CD4-positive, alpha-beta T cell treated with Interferon gamma for 1 hour (primary cell): ENCODE results near the gene PALLD.

Experiments used
- DNase-seq: peaks from one replicate; pipeline ENCODE4 v3.0.0-alpha.2; 2020

Gene PALLD

DNA sequence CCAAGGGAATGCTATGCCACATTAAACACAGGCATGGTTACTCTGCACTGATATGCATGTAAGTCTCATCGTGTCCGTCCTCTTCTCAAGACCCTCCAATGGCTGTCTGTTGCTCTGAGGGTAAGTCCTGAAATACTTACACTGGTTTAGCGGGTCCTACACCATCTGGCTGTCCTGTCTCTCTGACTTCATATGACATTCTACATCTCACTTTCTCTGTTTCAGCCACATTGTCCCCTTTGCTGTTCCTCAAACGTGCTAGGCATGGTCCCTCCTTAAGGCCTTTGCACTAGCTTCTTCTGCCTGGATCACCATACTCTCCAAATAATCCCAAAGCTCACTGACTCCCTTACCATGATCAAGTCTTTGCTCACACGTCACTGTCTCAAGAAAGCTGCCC is 131.4 kb downstream of the PALLD start:
- no peak for DNase-seq

GRCh38 chr4:168629566-168629965 is 132.7 kb downstream of the PALLD start:
- no peak for DNase-seq

- DNase-seq: no peak
Observed at GRCh38 chr4:168630445-168631187, 133.8 kb downstream of the PALLD start.

DNA sequence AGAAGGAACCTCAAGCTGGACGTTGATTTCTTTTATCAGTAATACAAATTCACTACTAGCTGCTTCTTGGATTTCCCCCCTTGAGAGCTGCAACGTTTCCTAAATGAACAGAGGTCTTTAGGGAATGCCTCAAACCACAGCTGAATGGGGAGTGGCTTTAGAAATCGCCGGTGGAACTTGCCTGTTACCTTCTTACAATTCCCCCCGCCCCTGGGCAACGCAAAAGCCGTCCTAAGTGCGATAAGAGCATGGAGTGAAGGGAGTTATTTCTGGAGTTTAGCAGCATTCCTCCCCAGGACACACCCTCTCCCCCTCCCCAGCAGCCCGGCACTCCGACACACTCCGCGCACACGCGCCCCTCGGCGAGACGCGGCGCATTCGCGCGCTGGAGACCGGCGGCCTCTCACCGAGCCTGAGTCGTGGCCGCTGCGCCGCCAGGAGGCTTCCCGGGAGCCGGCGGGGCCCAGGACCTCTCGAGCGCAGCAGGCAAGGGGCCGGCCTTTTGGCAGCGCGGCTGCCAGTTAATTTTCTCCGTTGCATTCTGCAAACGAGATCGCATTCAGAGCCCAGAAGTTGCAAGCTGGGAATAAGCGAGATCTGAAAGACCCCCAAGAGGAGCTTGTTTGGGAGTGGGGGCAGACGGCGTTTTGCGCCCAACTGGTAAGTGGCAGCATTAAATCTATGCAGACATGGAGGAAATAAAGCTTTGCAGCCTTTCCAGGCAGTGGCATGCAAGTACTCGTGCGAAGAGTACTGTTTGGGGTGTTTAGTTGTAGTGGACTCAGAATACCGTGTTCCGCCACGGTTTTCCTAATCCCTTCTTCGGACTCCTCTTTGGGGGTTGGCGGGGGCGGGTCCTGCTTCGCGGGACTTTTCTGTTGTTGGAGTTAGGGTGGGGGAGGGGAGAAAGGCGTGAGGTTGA is 134.7 kb downstream of the PALLD start:
- DNase-seq: no peak

DNA sequence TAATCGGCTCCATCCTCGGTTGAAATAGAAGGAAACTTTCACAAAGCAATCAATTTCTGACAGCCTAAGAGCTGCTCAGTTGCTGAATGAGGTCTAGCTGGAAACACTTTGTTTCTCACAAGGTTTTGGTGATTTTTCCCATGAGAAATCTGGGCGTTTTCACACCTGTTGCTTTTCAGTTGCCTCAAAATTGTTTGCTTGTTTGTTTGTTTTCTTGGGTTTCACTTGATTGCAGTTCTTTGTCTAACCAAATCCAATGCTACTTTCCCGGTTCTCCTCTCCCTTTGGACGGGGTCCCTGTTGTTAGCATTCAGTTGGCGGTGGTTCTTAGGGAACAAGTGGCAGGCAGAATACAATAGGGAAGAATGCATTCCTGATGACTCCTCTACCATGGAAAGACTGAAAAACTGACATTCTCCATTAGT is 135.5 kb downstream of the PALLD start:
- DNase-seq: no peak

DNA sequence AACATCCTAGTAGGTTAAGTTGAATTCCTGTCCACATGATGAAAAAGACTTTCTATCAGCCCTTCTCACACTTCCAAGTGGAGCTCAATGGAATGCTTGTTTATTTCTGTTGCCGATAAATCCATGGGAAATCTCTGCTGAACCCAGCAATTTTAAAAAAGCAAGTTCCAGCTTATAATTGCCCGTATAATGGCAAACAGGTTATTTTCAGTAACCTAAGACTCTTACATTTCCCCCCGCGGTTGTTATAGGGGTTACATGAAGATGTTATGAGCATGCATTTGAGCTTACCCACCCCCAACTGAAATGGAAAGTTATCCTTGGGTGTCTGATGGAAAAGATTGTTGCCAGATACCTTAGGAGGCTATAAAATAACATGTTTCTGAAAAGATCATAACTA is 136.2 kb downstream of the PALLD start:
- no peak for DNase-seq

GRCh38 chr4:168633496-168633895 is 136.6 kb downstream of the PALLD start:
- no peak for DNase-seq

DNA sequence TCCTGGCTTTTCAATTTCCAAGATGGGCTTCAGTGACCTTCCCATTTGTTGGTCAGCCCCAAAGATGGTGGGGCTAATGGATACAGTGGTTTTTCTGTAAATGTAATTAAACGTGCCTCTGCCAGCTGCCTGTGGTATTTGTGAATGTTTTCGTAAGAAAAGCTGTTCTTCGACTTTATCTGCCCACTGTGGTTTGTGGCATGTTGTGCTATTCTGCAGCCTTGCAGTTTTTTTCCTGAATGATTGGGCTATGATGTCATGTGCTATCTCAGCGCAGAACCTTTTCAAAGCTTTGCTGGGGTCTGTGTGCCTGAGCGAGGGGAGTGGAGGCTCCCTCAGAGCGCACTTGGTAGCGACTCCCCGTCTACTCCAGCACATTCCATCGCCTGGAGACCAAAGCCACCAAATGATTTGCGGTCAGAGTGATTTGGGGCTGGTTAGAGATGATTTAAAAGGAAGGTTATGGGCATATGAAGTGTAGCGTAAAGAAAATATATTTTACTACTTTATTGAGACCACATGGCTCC is 137.5 kb downstream of the PALLD start:
- DNase-seq: no peak

DNA sequence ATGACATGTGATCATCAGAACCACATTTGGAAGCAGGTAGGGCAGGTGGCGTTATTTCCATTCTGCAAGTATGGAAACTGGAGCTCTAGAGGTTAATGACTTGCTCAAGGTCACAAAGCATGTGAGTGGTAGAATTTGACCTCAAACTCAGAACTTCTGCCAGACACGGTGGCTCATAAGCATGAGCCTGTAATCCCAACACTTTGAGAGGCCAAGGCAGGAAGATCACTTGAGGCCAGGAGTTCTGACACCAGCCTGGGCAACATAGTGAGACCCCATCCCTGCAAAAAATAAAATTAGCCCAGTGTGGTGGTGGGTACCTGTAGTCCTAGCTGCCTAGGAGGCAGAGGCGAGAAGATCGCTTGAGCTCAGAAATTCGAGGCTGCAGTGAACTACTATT is 139.2 kb downstream of the PALLD start:
- no peak for DNase-seq

- no peak for DNase-seq
Observed at GRCh38 chr4:168636506-168637196, 139.8 kb downstream of the PALLD start.

DNA sequence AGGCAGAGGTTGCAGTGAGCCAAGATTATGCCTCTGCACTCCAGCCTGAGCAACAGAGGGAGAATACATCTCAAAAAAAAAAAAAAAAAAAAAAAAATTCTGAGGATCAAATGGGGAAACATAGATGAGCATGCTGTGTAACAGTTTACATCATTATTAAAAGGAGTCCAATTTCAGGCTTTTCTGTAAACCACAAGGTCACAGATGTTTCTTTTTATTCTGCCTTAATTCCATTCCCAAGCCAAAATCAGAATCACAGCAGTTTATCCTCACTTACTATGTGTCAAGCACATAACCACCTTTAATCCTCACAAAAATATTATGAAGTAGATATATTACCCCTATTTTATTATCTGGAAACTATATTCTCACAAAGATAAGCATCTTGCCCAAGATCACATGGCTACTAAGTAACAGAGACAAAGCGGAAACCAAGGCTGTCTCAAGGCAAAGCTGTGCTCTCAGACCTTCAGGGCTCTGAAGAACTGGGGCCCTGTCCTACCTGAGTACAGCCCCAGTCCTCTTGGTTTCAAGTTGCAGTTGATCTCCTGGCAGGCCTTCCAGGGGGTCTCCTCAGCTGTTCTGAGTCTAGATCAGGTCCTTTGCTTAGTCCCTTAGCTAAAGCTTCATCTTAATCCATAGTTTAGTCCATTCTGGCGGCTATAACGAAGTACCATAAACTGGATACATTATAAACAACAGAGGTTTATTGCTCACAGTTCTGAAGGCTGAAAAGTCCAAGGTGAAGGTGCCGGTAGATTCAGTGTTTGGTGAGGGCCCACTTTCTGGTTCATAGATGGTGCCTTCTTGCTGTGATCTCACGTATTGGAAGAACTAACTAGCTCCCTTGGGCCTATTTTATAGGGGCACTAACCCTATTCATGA is 141.3 kb downstream of the PALLD start:
- DNase-seq: no peak

DNA sequence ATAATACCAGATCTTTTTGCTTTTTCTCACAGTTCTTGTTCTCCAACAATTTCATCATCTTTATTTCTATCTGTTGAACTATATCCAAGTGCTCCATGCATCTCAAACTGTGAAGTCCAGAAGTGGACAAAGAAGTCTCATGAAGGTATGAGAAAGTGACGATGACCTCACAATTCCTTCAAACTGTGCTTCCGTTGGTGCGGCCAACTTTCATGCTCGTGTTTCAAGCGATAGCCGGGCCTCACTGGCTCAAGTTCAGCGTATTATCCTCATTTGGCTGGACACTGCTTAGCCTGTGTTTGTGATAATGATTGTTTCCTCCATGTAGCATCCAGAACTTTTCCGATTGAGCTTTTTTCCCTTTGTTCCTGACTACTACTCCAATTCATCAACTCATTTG is 143.1 kb downstream of the PALLD start:
- no peak for DNase-seq

GRCh38 chr4:168641811-168642140 is 144.9 kb downstream of the PALLD start:
- DNase-seq: no peak

DNA sequence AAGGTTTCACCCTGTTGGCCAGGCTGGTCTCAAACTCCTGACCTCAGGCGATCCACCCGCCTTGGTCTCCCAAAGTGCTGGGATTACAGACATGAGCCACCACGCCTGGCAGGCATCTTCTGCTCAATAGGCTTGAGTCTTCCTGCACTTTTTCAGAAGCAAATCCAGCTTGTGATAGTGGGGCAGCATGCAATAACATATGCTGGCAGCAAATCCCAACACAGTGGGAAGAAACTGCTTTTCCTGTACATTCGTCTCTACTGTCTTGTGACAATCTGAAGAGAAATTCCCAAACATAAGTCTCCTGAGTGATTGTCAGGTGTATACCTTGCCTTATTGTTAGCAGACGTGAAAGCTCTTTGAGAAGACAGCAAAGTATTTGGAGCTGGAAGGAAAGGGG is 145.7 kb downstream of the PALLD start:
- no peak for DNase-seq

DNA sequence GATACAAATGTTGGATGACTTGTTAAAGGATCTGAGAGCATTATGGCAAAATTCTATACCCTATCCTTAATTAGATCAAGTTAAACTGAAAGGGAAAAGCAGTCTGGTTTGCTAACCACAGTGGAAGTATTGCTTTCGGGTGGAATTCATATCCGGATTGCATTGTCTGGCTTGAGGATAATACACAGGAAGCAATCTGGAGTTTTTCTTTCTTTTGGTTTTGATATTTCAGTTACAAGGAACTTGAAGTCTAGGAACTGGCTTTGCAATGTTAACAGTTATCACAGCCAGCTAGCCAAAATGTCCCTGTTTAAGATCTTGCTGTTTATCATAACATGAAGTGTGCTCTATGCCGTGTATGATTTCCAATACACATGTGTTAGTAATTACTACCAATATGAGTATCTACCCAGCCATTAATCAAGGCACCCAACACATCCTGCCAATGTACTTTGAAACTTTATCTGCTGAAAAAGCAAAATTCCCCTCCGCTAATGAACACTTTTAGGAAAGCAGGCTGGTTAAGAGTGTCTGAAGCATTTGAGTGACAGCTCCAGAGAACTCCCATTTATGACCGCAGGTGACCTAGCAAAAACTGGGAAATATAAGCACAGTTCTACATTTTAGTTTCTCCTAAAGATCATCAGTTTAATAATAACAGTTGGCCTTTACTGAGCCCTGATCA is 146.4 kb downstream of the PALLD start:
- no peak for DNase-seq

- DNase-seq: no peak
Observed at GRCh38 chr4:168643796-168644159, 146.9 kb downstream of the PALLD start.

GRCh38 chr4:168646001-168646768 is 149.3 kb downstream of the PALLD start:
- no peak for DNase-seq

GRCh38 chr4:168647646-168648375 is 151.0 kb downstream of the PALLD start:
- no peak for DNase-seq

GRCh38 chr4:168648494-168648893 is 151.6 kb downstream of the PALLD start:
- no peak for DNase-seq

GRCh38 chr4:168648929-168649328 is 152.1 kb downstream of the PALLD start:
- DNase-seq: no peak
